Measurements from ENCODE around the gene AZIN2.

The AZIN2 gene

GRCh38 chr1:33141216-33141615, 60.3 kb downstream of the AZIN2 start:
- no peak for DNase-seq (ENCODE audit: extremely low spot score)
- TF ChIP-seq, protein P1, sequence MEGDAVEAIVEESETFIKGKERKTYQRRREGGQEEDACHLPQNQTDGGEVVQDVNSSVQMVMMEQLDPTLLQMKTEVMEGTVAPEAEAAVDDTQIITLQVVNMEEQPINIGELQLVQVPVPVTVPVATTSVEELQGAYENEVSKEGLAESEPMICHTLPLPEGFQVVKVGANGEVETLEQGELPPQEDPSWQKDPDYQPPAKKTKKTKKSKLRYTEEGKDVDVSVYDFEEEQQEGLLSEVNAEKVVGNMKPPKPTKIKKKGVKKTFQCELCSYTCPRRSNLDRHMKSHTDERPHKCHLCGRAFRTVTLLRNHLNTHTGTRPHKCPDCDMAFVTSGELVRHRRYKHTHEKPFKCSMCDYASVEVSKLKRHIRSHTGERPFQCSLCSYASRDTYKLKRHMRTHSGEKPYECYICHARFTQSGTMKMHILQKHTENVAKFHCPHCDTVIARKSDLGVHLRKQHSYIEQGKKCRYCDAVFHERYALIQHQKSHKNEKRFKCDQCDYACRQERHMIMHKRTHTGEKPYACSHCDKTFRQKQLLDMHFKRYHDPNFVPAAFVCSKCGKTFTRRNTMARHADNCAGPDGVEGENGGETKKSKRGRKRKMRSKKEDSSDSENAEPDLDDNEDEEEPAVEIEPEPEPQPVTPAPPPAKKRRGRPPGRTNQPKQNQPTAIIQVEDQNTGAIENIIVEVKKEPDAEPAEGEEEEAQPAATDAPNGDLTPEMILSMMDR (IDR thresholded peaks at IDR 0.05; ENCODE audit: control extremely low read depth, extremely low read depth, low read depth, missing control alignments), result no peak
- ChIA-PET POLR2A (no interaction called here), CTCF (interaction anchor here (2.7 kb wide), 1 partner anchor 14 kb away, joined by 12 read pairs; no protein-coding TSS in a partner anchor)

GRCh38 chr1:33141781-33142180, 60.8 kb downstream of the AZIN2 start:
- TF ChIP-seq, protein P1 (IDR thresholded peaks at IDR 0.05; ENCODE audit: control extremely low read depth, extremely low read depth, low read depth, missing control alignments), result no peak
- DNase-seq (ENCODE audit: extremely low spot score), result no peak
- ChIA-PET CTCF (interaction anchor here (2.7 kb wide), 1 partner anchor 14 kb away, joined by 12 read pairs; no protein-coding TSS in a partner anchor), POLR2A (no interaction called here)

- no peak for DNase-seq (ENCODE audit: extremely low spot score)
- ChIA-PET CTCF (interaction anchor here (0.6 to 2.7 kb wide), 3 partner anchors 15 to 47 kb away, joined by 3 to 12 read pairs (median 3); no protein-coding TSS in a partner anchor), POLR2A (no interaction called here)
- TF ChIP-seq, protein P1 (IDR thresholded peaks at IDR 0.05; ENCODE audit: control extremely low read depth, extremely low read depth, low read depth, missing control alignments), result no peak
Observed at GRCh38 chr1:33142483-33143064, 61.6 kb downstream of the AZIN2 start.

DNA sequence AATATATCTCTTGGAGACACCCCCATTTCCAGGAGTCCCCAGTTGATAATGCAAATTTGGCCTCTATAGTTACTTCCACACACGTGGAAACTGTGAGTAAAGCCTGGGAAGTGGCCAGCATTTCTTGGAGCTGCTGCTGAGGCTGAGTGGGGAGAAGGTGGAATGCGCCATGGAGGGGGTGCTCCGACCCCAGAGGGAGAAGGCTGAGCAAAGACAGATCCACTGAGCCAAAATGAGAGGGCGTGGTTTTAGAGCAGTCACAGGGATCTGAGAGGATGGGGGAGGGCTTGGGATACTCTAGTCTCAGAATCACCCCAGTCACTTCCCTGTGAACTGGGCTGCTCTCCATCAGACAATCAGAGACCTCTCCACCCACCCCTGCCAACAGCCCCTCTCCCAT, 62.2 kb downstream of the AZIN2 start:
- TF ChIP-seq, protein P1 (IDR thresholded peaks at IDR 0.05; ENCODE audit: control extremely low read depth, extremely low read depth, low read depth, missing control alignments), result no peak
- CTCF ChIA-PET, result interaction anchor here (1.0 to 1.2 kb wide), 2 partner anchors 16 to 27 kb away, joined by 3 read pairs; no protein-coding TSS in a partner anchor
- POLR2A ChIA-PET, result interaction anchor here (0.6 kb wide), 1 partner anchor 209 kb away, joined by 6 read pairs; no protein-coding TSS in a partner anchor
- DNase-seq (ENCODE audit: extremely low spot score), result no peak

DNA sequence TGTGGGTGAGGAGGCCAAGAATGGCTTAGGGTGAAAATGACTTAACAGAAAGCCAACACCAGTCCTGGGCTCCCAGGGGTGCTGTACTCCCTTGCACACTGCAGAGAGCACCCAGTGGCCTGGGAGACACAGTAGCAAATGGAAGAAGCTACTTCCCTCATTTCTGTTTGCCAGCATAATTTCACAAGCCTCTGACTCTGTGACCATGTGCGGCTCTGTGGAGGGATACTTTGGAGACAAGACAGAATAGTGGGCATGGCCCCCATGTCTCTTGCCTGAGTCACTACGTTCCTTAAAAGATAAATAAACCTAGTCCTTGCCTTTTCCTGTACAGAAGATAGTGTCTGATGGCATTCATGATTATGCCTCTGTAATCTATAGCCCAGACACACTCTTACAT, 62.7 kb downstream of the AZIN2 start:
- TF ChIP-seq, protein P1 (IDR thresholded peaks at IDR 0.05; ENCODE audit: control extremely low read depth, extremely low read depth, low read depth, missing control alignments), result no peak
- ChIA-PET POLR2A (interaction anchor here (0.6 kb wide), 1 partner anchor 208 kb away, joined by 6 read pairs; no protein-coding TSS in a partner anchor), CTCF (interaction anchor here (1.0 to 4.8 kb wide), 3 partner anchors 16 to 27 kb away, joined by 3 to 19 read pairs (median 3); no protein-coding TSS in a partner anchor)
- DNase-seq (ENCODE audit: extremely low spot score), result no peak

- ChIA-PET CTCF (interaction anchor here (1.0 to 4.8 kb wide), 3 partner anchors 8 to 36 kb away, joined by 3 to 19 read pairs (median 12); no protein-coding TSS in a partner anchor), POLR2A (no interaction called here)
- TF ChIP-seq, protein P1 (IDR thresholded peaks at IDR 0.05; ENCODE audit: control extremely low read depth, extremely low read depth, low read depth, missing control alignments), result no peak
- DNase-seq (ENCODE audit: extremely low spot score), result no peak
Observed at GRCh38 chr1:33146003-33146402, 65.0 kb downstream of the AZIN2 start.
